Right renal cortex interstitium (tissue), 3 donors: Measurements from ENCODE around the gene BBS10. TPM values are rescaled to one million over a fixed set of nuclear protein-coding genes. Genes with fewer than 3 reads are reported as not detected.
"Not testable (repeated sequence)": the region's sequence is repeated elsewhere in the genome, so short reads cannot be mapped to it uniquely, and the experiment has no call there.

Experiments used
- DNase-seq, 3 donors: peaks; one replicate each; pipeline ENCODE4 v3.0.0-alpha.2; 2013; ENCODE audit warnings: low read depth in 3 of 3, low spot score in 2 of 3
- polyA plus RNA-seq, 3 donors: library from polyadenylated mRNA; unstranded; fragments of 120-200 nt; gene quantifications; one replicate each; pipeline ENCODE4 v1.2.1, GENCODE V29; 2013; ENCODE audit not compliant: insufficient read length in 3 of 3

The BBS10 gene
- polyA plus RNA-seq, 3 donors: 33.8 to 34.8 (median 34.6) TPM

DNA sequence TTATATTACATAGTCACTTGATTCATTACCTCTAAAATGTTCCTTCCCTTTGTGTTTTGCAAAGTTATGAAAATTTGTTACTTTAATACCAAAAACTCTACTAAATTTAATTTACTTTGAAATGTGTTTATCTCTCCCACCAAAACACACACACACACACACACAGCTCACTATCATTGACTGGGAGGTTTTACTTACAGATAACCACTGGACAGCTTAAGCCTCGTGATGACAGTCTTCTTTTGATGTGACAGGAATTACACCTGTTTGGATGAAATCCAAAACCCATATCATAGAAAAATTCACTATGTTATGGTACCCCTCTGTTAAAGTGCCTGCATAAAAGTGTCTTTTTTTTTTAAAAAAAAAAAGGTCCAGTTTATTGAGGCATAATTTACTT is 15.6 kb downstream of the BBS10 start:
- no peak for DNase-seq

- no peak for DNase-seq
Observed at GRCh38 chr12:76329606-76330005, 18.6 kb downstream of the BBS10 start.

- DNase-seq: no peak
Observed at GRCh38 chr12:76329159-76329558, 19.1 kb downstream of the BBS10 start.

GRCh38 chr12:76319595-76320319 is 28.5 kb downstream of the BBS10 start:
- not testable (repeated sequence) for DNase-seq

- DNase-seq: no peak
Observed at GRCh38 chr12:76318773-76319594, 29.2 kb downstream of the BBS10 start.

DNA sequence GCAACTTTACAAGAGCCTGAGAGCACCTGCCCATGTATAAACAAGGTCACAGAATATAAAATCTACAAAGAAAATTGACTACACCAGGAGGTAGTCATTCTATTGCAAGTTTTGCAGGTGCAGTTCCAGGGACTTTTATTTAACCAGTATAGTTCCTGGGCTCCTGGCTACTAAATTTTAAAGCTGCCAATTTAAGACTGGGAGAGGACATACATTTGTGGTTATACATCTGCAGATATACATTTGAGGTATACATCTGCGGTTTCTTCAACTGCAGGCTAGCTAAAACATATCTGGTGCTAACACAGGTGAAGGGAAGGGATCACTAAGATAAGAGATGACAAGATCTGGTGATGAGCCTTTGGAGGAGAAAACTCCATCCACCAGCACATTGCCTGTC is 30.2 kb downstream of the BBS10 start:
- no peak for DNase-seq

DNA sequence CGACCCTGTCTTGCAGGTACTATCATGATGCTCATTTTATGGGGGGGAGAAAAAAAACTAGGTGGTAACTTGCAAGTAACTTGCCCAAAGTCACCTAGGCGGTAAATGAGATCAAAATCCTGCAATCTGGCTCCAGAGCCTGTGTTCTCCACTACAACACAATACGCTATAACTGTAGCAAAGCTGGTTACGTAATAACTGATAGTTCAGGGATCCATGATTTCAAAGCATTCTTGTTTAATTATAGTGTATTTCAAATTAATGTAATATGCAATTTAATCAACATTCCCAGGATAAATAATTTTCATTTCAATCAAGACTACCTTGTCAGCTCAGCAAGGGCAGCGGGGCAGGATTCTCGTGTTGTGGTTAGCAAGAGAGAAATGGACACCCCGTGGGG is 31.7 kb downstream of the BBS10 start:
- no peak for DNase-seq

- no peak for DNase-seq
Observed at GRCh38 chr12:76313299-76313698, 34.9 kb downstream of the BBS10 start.

- DNase-seq: no peak
Observed at GRCh38 chr12:76312315-76312714, 35.9 kb downstream of the BBS10 start.

DNA sequence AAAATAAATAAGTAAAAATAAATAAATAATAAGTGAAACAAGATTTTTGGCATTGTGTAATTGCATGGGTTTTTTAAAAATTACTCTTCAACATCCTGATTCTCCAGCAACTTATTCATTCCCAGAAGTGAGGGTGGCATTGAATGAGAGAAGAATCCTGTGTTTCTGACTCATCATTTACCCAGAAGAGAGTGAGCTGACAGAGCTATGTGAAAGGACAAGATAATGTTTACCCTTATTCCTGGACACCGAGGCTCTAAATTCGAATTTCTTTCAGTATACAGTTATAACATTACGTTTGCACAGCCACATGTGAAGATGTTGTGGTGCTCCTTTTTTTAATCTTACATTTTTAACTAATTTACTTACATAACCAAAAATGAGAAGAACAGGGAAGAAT is 36.4 kb downstream of the BBS10 start:
- no peak for DNase-seq

DNA sequence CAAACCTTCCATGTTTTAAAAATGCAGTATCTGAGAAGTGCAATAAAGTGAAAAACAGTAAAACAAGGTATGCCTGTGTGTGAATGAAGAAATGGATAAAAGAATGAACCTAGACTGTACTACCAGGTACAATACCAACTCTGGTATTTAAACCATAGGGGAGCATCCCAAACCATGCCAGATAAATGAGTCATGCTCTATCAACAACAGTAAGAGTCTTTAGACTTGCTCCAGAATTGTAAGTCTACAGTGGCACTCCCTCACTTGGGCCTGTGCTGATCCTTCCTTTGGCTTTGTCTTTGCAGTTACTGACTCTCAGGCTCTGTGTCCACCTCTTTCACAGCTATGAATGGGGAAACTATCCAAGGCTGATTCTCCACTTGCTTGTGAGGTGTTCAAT is 38.1 kb downstream of the BBS10 start:
- DNase-seq: no peak

GRCh38 chr12:76308866-76309265 is 39.3 kb downstream of the BBS10 start:
- no peak for DNase-seq

GRCh38 chr12:76307083-76307482 is 41.1 kb downstream of the BBS10 start:
- DNase-seq: no peak

DNA sequence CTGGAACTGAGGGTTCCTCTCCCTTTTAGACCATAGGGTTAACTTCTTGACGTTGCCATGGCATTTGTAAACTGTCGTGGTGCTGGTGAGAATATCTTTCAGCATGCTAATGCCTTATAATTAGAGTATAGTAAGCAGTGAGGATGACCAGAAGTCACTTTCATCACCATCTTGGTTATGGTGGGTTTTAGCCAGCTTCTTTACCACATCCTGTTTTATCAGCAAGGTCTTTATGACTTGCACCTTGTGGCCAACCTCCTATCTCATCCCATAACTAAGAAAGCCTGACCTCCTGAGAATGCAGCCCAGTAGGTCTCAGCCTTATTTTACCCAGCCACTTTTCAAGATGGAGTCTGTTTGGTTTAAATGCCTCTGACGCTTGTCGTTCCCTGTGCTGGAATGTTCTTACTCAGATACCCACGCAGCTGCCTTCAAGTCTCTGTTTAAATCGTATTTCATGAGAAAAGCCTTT is 44.2 kb downstream of the BBS10 start:
- DNase-seq: no peak

DNA sequence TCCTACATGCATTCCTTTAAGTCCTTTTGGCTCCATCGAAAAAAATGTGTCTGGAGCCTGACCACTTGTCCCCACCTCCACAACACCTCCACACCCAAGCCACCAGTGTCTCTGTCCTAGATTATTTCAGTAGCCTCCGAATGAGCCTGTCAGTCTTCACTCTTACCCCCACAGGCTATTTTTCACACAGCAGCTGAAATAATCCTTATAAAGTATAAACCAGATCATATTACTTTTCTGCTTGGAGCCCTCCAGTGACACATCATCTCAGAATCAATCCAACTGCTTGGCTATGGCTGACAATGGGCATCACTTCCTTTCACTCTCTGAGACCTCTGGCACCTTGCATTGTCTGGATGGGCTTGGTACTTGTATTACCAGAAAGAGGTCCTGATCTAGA is 44.9 kb downstream of the BBS10 start:
- DNase-seq: no peak

GRCh38 chr12:76300297-76300665 is 47.9 kb downstream of the BBS10 start:
- no peak for DNase-seq

DNA sequence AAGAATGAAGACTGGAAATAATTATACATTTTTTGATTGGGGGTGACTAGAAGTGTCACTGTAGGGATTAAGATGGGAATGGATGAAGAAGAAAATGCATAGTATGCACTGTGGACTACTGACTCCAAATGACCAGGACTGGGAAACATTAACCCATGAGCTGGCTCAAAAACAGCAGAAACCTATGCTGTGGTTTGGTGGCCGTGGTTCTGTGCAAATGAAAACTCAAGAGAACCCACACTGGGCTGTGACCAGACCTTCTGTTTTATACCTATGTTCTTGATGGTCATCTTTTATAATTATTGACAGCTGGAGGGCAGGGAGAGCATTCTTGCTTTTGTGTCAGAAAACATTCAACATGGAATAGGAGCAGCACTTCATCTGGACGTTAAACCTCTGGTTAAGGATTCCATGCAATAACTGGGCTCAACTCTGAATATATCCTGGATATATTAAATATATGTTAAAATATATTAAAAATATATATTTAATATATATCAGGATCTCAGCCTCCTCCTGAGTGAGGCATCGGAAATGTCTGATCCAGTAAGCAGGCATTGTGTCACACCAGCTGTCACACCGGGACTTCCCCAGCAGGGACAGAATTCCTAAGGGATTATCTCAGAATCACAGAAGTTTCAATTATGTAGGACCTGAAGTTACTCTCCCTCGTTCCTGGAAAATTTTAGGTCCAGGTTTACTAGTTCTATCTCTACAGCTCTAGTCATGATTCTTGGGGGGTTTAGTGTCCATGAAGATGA is 48.5 kb downstream of the BBS10 start:
- DNase-seq: no peak
